Peyer's patch (tissue), 4 donors: ENCODE data around the gene NOL4L. TPM values are rescaled to one million over a fixed set of nuclear protein-coding genes. Genes with fewer than 3 reads are reported as not detected.

ENCODE experiments used
- DNase-seq, 3 donors: peaks; one replicate each; pipeline ENCODE4 v3.0.0-alpha.2; 2017 to 2019
- H3K27ac ChIP-seq, 4 donors: fragments of 200-600 bp; sonication (generic); one replicate each; pipeline ENCODE4 v1.5.1; 2016 to 2019
- H3K27me3 ChIP-seq, 2 donors: fragments of 200-600 bp; sonication (generic); one replicate each; pipeline ENCODE4 v1.5.1; 2019
- H3K36me3 ChIP-seq, 3 donors: fragments of 200-600 bp; sonication (generic); one replicate each; pipeline ENCODE4 v1.5.1; 2016 to 2019
- H3K4me1 ChIP-seq, 4 donors: fragments of 200-600 bp; sonication (generic); one replicate each; pipeline ENCODE4 v1.5.1; 2016 to 2019
- H3K4me3 ChIP-seq, 4 donors: fragments of 200-600 bp; sonication (generic); 1 replicate in 3 of 4; 2 replicates in 1 of 4; pipeline ENCODE4 v1.5.1; 2016 to 2019; ENCODE audit warnings: mild to moderate bottlenecking in 1 of 4
- H3K9me3 ChIP-seq, 4 donors: fragments of 200-600 bp; sonication (generic); one replicate each; pipeline ENCODE4 v1.5.1; 2016 to 2019; ENCODE audit warnings: mild to moderate bottlenecking in 1 of 4
- POLR2A ChIP-seq, 2 donors: fragments of 450-650 bp; IDR thresholded peaks; one replicate each; pipeline ENCODE4 v1.5.1; 2017; ENCODE audit warnings: antibody characterized with exemption in 2 of 2, mild to moderate bottlenecking in 2 of 2, moderate library complexity in 2 of 2
- total RNA-seq, 4 donors: library from RNA; depleted of rRNA; stranded (reverse); fragments of >200 nt; gene quantifications; one replicate each; pipeline ENCODE4 v1.1.0, GENCODE V29; 2016
- TF ChIP-seq, protein P1 (sequence below), 6 experiments: fragments of 450-650 bp in 4 of 6; fragments of 200-600 bp in 2 of 6; sonication (generic) in 1 of 6; IDR thresholded peaks; one replicate each; pipeline ENCODE4 v1.5.1; 2017 to 2019; ENCODE audit warnings: antibody characterized with exemption in 6 of 6, mild to moderate bottlenecking in 3 of 6, moderate library complexity in 1 of 6

NOL4L gene
- total RNA-seq, result 100 to 1,000 TPM in 2 of 4 donors, 10 to 100 TPM in 2; 44.6 to 134 (median 109) TPM

DNA sequence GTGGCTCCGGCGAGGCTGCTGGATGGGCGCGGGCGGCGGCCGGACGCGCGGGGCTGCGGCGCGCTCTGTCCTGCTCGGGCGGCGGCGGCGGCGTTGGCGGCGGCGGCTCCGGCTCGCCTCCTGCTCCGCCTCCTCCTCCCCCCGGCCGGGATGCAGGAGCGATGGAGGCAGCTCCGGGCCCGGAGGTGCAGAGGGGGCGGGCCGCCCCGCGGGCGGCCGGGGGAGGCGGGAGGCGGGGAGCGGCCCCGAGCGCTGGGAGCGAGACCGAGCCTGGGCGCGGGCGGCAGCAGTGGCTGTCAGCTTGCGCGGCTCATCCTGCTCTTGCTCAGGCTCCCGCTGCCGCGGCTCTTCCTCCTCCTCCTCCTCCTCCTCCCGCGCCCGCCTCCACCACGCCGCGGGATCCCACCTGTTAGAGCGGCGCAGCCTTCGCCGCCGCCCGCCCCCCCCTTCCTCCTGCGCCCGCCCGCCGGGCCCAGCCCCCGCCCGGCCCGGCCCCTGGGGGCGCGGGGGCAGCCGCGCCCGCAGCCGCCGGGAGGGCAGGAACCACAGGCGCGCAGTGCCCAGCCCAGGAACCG, at the start of gene NOL4L:
TSS of gene NOL4L (minus strand) at position 323 of the 575 bp plus-strand sequence. CDS start 443 bp downstream, outside the sequence.
- peak within 1 kb of the TSS; percentile 50 to 78 (median 72) for H3K27ac ChIP-seq
- no peaks in the 10 kb centered on the region for H3K27me3 ChIP-seq
- H3K4me1 ChIP-seq, result peaks cover 0 to 38% (median 7%) of the 10 kb centered on the region in 4 donors
- no peaks in the 10 kb centered on the region for H3K9me3 ChIP-seq
- DNase-seq, result peak in 2 of 3 donors; percentile 23 to 54
- TF ChIP-seq POLR2A (IDR thresholded peaks at IDR 0.05), result no peak
- TF ChIP-seq, protein P1, sequence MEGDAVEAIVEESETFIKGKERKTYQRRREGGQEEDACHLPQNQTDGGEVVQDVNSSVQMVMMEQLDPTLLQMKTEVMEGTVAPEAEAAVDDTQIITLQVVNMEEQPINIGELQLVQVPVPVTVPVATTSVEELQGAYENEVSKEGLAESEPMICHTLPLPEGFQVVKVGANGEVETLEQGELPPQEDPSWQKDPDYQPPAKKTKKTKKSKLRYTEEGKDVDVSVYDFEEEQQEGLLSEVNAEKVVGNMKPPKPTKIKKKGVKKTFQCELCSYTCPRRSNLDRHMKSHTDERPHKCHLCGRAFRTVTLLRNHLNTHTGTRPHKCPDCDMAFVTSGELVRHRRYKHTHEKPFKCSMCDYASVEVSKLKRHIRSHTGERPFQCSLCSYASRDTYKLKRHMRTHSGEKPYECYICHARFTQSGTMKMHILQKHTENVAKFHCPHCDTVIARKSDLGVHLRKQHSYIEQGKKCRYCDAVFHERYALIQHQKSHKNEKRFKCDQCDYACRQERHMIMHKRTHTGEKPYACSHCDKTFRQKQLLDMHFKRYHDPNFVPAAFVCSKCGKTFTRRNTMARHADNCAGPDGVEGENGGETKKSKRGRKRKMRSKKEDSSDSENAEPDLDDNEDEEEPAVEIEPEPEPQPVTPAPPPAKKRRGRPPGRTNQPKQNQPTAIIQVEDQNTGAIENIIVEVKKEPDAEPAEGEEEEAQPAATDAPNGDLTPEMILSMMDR (IDR thresholded peaks at IDR 0.05), result no peak
- no peaks in the 10 kb centered on the region for H3K36me3 ChIP-seq
- H3K4me3 ChIP-seq, result peak within 1 kb of the TSS; percentile 53 to 86 (median 67)

GRCh38 chr20:32634041-32634805, 49.1 kb upstream of the NOL4L start:
- no peaks in the 10 kb centered on the region for H3K4me1 ChIP-seq

GRCh38 chr20:32632461-32633354, 47.6 kb upstream of the NOL4L start:
- Histone ChIP-seq H3K36me3 (no peaks in the 10 kb centered on the region), H3K4me1 (peaks cover 0 to 3% (median 0%) of the 10 kb centered on the region in 4 donors), H3K9me3 (no peaks in the 10 kb centered on the region), H3K4me3 (no peak overlapping the region), H3K27ac (no peak overlapping the region), H3K27me3 (no peaks in the 10 kb centered on the region)
- DNase-seq, result no peak
- no peak for TF ChIP-seq POLR2A (IDR thresholded peaks at IDR 0.05)
- TF ChIP-seq, protein P1 (IDR thresholded peaks at IDR 0.05), result no peak

More at GRCh38 chr20:32634041-32634805, 49.1 kb upstream of the NOL4L start:
- H3K36me3 ChIP-seq, result no peaks in the 10 kb centered on the region
- TF ChIP-seq POLR2A (IDR thresholded peaks at IDR 0.05), result no peak
- TF ChIP-seq, protein P1 (IDR thresholded peaks at IDR 0.05), result no peak
- no peak overlapping the region for H3K4me3 ChIP-seq
- no peaks in the 10 kb centered on the region for H3K9me3 ChIP-seq
- no peak overlapping the region for H3K27ac ChIP-seq
- DNase-seq, result no peak
- H3K27me3 ChIP-seq, result no peaks in the 10 kb centered on the region

- TF ChIP-seq, protein P1 (IDR thresholded peaks at IDR 0.05), result no peak
- no peak for TF ChIP-seq POLR2A (IDR thresholded peaks at IDR 0.05)
- H3K4me1 ChIP-seq, result peaks cover 0 to 10% (median 5%) of the 10 kb centered on the region in 4 donors
- no peaks in the 10 kb centered on the region for H3K36me3 ChIP-seq
- H3K4me3 ChIP-seq, result no peak overlapping the region
- H3K9me3 ChIP-seq, result no peaks in the 10 kb centered on the region
- H3K27ac ChIP-seq, result no peak overlapping the region
- peaks cover 0 to 3% of the 10 kb centered on the region in 2 donors for H3K27me3 ChIP-seq
- no peak for DNase-seq
Measured at GRCh38 chr20:32631933-32632460, 46.9 kb upstream of the NOL4L start.

GRCh38 chr20:32629813-32630212, 44.7 kb upstream of the NOL4L start:
- H3K36me3 ChIP-seq, result no peaks in the 10 kb centered on the region
- no peak for TF ChIP-seq POLR2A (IDR thresholded peaks at IDR 0.05)
- TF ChIP-seq, protein P1 (IDR thresholded peaks at IDR 0.05), result no peak
- no peak overlapping the region for H3K4me3 ChIP-seq
- no peak overlapping the region for H3K27ac ChIP-seq
- peaks cover 0 to 6% of the 10 kb centered on the region in 2 donors for H3K27me3 ChIP-seq
- H3K4me1 ChIP-seq, result peaks cover 0 to 13% (median 6%) of the 10 kb centered on the region in 4 donors
- no peaks in the 10 kb centered on the region for H3K9me3 ChIP-seq
- DNase-seq, result no peak
